Tibial nerve (tissue), 4 donors: ENCODE data around the gene HAO1. TPM values are rescaled to one million over a fixed set of nuclear protein-coding genes. Genes with fewer than 3 reads are reported as not detected.

Experiments
- DNase-seq, 2 donors: peaks; one replicate each; pipeline ENCODE4 v3.0.0-alpha.2; 2019; ENCODE audit warnings: low spot score in 2 of 2
- H3K27ac ChIP-seq, 4 donors: fragments of 200-600 bp; sonication (generic) in 3 of 4; one replicate each; pipeline ENCODE4 v1.5.1; 2017 to 2019; ENCODE audit warnings: mild to moderate bottlenecking in 1 of 4
- H3K27me3 ChIP-seq, 2 donors: fragments of 200-600 bp; sonication (generic) in 1 of 2; one replicate each; pipeline versions ENCODE4 v1.5.1 to v1.6.0; 2017 to 2019
- H3K36me3 ChIP-seq, 3 donors: fragments of 200-600 bp; sonication (generic); one replicate each; pipeline ENCODE4 v1.5.1; 2018 to 2019
- H3K4me1 ChIP-seq, 4 donors: fragments of 200-600 bp; sonication (generic) in 3 of 4; one replicate each; pipeline ENCODE4 v1.5.1; 2017 to 2019
- H3K4me3 ChIP-seq, 4 donors: fragments of 200-600 bp; sonication (generic) in 3 of 4; one replicate each; pipeline ENCODE4 v1.5.1; 2017 to 2019; ENCODE audit warnings: mild to moderate bottlenecking in 1 of 4, moderate library complexity in 1 of 4
- H3K9me3 ChIP-seq, 4 donors: fragments of 200-600 bp; sonication (generic) in 3 of 4; one replicate each; pipeline ENCODE4 v1.5.1; 2017 to 2019
- EP300 ChIP-seq, 2 donors: sonication (generic); formaldehyde crosslinking; IDR thresholded peaks; one replicate each; pipeline ENCODE4 v1.6.1; 2017; ENCODE audit warnings: antibody characterized with exemption in 2 of 2, mild to moderate bottlenecking in 1 of 2
- POLR2A ChIP-seq, 2 donors: fragments of 450-650 bp; IDR thresholded peaks; one replicate each; pipeline ENCODE4 v1.6.1; 2017; ENCODE audit warnings: antibody characterized with exemption in 2 of 2, mild to moderate bottlenecking in 2 of 2, moderate library complexity in 2 of 2
- WGBS, 2 donors: methylation state at CpG; one replicate each; pipeline ENCODE4 v1.1.5; 2018; 5-methylcytosine and 5-hydroxymethylcytosine counted together
- total RNA-seq, 4 donors: library from RNA; depleted of rRNA; stranded (reverse); fragments of >200 nt; gene quantifications; one replicate each; pipeline ENCODE4 v1.1.0, GENCODE V29; 2016
- TF ChIP-seq, protein P1 (sequence below), 5 experiments: fragments of 200-600 bp in 3 of 5; fragments of 450-650 bp in 2 of 5; sonication (generic) in 3 of 5; IDR thresholded peaks; one replicate each; pipeline ENCODE4 v1.5.1; 2016 to 2019; ENCODE audit warnings: antibody characterized with exemption in 5 of 5, mild to moderate bottlenecking in 3 of 5, moderate library complexity in 2 of 5

HAO1 gene
- total RNA-seq, 4 donors from 2014 or later, result not detected

GRCh38 chr20:7939663-7940062 lies 595 bp downstream of the HAO1 start:
- 84 to 85% methylated on average over 4 of the region's 4 CpGs for WGBS, 2 donors
- Histone ChIP-seq H3K27me3 (no peaks in the 10 kb centered on the region), H3K4me1 (peaks cover 0 to 9% (median 0%) of the 10 kb centered on the region in 4 donors), H3K27ac (no peak overlapping the region), H3K36me3 (no peaks in the 10 kb centered on the region), H3K4me3 (no peak overlapping the region), H3K9me3 (no peaks in the 10 kb centered on the region)
- TF ChIP-seq POLR2A (IDR thresholded peaks at IDR 0.05) (no peak), EP300 (IDR thresholded peaks at IDR 0.05) (no peak)
- TF ChIP-seq, protein P1, sequence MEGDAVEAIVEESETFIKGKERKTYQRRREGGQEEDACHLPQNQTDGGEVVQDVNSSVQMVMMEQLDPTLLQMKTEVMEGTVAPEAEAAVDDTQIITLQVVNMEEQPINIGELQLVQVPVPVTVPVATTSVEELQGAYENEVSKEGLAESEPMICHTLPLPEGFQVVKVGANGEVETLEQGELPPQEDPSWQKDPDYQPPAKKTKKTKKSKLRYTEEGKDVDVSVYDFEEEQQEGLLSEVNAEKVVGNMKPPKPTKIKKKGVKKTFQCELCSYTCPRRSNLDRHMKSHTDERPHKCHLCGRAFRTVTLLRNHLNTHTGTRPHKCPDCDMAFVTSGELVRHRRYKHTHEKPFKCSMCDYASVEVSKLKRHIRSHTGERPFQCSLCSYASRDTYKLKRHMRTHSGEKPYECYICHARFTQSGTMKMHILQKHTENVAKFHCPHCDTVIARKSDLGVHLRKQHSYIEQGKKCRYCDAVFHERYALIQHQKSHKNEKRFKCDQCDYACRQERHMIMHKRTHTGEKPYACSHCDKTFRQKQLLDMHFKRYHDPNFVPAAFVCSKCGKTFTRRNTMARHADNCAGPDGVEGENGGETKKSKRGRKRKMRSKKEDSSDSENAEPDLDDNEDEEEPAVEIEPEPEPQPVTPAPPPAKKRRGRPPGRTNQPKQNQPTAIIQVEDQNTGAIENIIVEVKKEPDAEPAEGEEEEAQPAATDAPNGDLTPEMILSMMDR (IDR thresholded peaks at IDR 0.05), result no peak
- DNase-seq, result no peak

DNA sequence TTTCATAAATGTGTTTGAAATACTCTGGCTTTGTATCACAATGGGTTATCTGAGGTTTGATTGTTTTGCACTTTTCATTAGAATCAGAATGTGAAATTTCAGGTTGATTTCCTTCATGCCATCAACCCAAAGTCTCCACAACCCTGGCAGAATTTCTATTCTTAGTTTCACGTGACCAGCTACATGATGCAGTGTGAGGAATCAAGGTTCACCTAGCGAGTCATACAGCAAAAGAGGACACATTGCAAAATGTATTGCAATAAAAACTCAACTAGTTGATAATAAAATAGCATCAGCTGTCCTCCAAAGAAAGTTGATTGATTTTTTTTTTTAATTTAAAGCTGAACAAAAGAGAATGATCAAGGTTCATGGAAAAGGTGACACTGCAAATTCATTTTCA lies 2.2 kb downstream of the HAO1 start:
- Histone ChIP-seq H3K27ac (no peak overlapping the region), H3K9me3 (no peaks in the 10 kb centered on the region), H3K4me3 (no peak overlapping the region), H3K27me3 (no peaks in the 10 kb centered on the region), H3K36me3 (no peaks in the 10 kb centered on the region), H3K4me1 (peaks cover 0 to 9% (median 0%) of the 10 kb centered on the region in 4 donors)
- WGBS, 2 donors, result 89 to 90% methylated on average over 2 of the region's 2 CpGs
- TF ChIP-seq, protein P1 (IDR thresholded peaks at IDR 0.05), result no peak
- no peak for TF ChIP-seq POLR2A (IDR thresholded peaks at IDR 0.05)
- no peak for DNase-seq

DNA sequence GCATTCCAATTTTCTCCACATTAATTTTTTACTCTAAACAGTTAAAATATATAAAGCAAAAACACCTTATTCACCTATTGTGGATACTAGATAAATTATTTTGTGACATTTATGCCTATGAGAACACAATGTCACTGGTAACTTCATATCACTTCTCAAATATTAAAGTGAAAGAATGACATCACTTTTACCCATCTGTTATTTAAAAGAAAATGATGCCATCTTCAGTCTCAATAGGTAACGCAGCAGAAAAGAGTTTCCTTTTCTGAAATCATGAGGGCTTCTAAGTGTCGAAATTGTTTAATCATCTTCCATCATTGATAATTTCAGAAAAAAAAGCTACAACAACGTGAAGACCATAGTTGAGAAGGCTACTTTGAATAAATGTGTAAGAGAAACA lies 2.9 kb downstream of the HAO1 start:
- no peaks in the 10 kb centered on the region for H3K9me3 ChIP-seq
- H3K4me3 ChIP-seq, result no peak overlapping the region
- no peak overlapping the region for H3K27ac ChIP-seq
- TF ChIP-seq EP300 (IDR thresholded peaks at IDR 0.05) (no peak), POLR2A (IDR thresholded peaks at IDR 0.05) (no peak)
- TF ChIP-seq, protein P1 (IDR thresholded peaks at IDR 0.05), result no peak
- H3K36me3 ChIP-seq, result no peaks in the 10 kb centered on the region
- 88 to 91% methylated on average over 3 of the region's 3 CpGs for WGBS, 2 donors
- H3K4me1 ChIP-seq, result peaks cover 0 to 9% (median 0%) of the 10 kb centered on the region in 4 donors
- no peaks in the 10 kb centered on the region for H3K27me3 ChIP-seq
- DNase-seq, result no peak

GRCh38 chr20:7935027-7935551 lies 5.2 kb downstream of the HAO1 start:
- Histone ChIP-seq H3K27me3 (no peaks in the 10 kb centered on the region), H3K4me1 (peaks cover 0 to 9% (median 0%) of the 10 kb centered on the region in 4 donors), H3K27ac (no peak overlapping the region), H3K9me3 (no peaks in the 10 kb centered on the region), H3K4me3 (no peak overlapping the region), H3K36me3 (no peaks in the 10 kb centered on the region)
- TF ChIP-seq POLR2A (IDR thresholded peaks at IDR 0.05), result no peak
- TF ChIP-seq EP300 (IDR thresholded peaks at IDR 0.05), result no peak
- TF ChIP-seq, protein P1 (IDR thresholded peaks at IDR 0.05), result no peak
- DNase-seq, result no peak
- WGBS, 2 donors, result 88 to 90% methylated on average over 4 of the region's 4 CpGs

DNA sequence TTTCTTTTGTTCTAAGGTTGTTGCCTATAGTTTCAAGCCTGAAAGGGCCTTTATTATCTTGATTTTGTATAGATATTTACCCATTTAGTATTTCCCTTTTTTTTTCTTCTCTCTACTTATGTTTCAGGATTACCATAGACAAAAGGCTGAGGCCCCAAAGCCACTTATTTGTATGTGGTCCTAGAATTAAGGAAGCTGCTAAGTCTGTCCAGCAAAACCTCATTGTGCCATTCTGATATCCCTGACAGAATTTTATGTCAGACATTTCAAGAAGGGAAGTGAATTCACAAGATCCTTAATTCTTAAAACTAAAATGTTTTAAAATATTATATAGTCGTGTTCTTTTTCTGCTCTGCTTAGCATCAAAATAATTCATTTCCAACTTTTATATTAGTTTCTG lies 6.9 kb downstream of the HAO1 start:
- DNase-seq, result no peak
- H3K4me3 ChIP-seq, result no peak overlapping the region

More for the DNA sequence above, 6.9 kb downstream of the HAO1 start:
- 70 to 83% methylated on average over 1 of the region's 1 CpG for WGBS, 2 donors
- peaks cover 0 to 9% (median 0%) of the 10 kb centered on the region in 4 donors for H3K4me1 ChIP-seq
- TF ChIP-seq, protein P1 (IDR thresholded peaks at IDR 0.05), result no peak
- TF ChIP-seq EP300 (IDR thresholded peaks at IDR 0.05) (no peak), POLR2A (IDR thresholded peaks at IDR 0.05) (no peak)
- no peak overlapping the region for H3K27ac ChIP-seq
- H3K36me3 ChIP-seq, result no peaks in the 10 kb centered on the region
- H3K27me3 ChIP-seq, result no peaks in the 10 kb centered on the region
- no peaks in the 10 kb centered on the region for H3K9me3 ChIP-seq
